Measurements from ENCODE around the gene QRICH2. TPM values are rescaled to one million over a fixed set of nuclear protein-coding genes. Genes with fewer than 3 reads are reported as not detected.

The QRICH2 gene
- total and polyA plus RNA-seq, 9 of the 15 experiments (the other 6 are each of a cell fraction or from before 2014, with no cell fraction given): 0.03 to 1.6 (median 0.81) TPM

- no peak; a peak in 1 of 4 replicates for TF ChIP-seq ZMIZ1 (IDR thresholded peaks at IDR 0.05; ENCODE audit: low read depth in 2 of 2, low read length in 2 of 2)
- TF ChIP-seq, protein P1, sequence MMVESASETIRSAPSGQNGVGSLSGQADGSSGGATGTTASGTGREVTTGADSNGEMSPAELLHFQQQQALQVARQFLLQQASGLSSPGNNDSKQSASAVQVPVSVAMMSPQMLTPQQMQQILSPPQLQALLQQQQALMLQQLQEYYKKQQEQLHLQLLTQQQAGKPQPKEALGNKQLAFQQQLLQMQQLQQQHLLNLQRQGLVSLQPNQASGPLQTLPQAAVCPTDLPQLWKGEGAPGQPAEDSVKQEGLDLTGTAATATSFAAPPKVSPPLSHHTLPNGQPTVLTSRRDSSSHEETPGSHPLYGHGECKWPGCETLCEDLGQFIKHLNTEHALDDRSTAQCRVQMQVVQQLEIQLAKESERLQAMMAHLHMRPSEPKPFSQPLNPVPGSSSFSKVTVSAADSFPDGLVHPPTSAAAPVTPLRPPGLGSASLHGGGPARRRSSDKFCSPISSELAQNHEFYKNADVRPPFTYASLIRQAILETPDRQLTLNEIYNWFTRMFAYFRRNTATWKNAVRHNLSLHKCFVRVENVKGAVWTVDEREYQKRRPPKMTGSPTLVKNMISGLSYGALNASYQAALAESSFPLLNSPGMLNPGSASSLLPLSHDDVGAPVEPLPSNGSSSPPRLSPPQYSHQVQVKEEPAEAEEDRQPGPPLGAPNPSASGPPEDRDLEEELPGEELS (CRISPR knock-in tag; IDR thresholded peaks at IDR 0.05; ENCODE audit: borderline replicate concordance): no peak
- no peak for TF ChIP-seq MTA3 (IDR thresholded peaks at IDR 0.05; ENCODE audit: borderline replicate concordance)
- no peak for TF ChIP-seq CCAR2 (IDR thresholded peaks at IDR 0.05; ENCODE audit: low read depth, low read length)
- no peak for TF ChIP-seq NFE2L1 (tag; IDR thresholded peaks at IDR 0.05; ENCODE audit: borderline replicate concordance, low read depth)
- no peak for TF ChIP-seq SMARCB1 (IDR thresholded peaks at IDR 0.05; ENCODE audit: insufficient read length, low read depth)
- TF ChIP-seq ELF1 (tag; IDR thresholded peaks at IDR 0.05): no peak
- no peak for TF ChIP-seq CREM (IDR thresholded peaks at IDR 0.05; ENCODE audit: low read depth)
- no peak for TF ChIP-seq HIVEP1 (CRISPR knock-in tag; IDR thresholded peaks at IDR 0.05)
- TF ChIP-seq L3MBTL2 (IDR thresholded peaks at IDR 0.05): no peak
- TF ChIP-seq CTBP1 (IDR thresholded peaks at IDR 0.05; ENCODE audit: borderline replicate concordance): peak; percentile 32; the same call in 1 of the 2 replicates
- TF ChIP-seq JUND (IDR thresholded peaks at IDR 0.05; ENCODE audit: borderline replicate concordance, low read depth, low read length): peak; percentile 40; the same call in 1 of the 2 replicates
- peak; percentile 9; the same call in 1 of the 3 replicates for TF ChIP-seq JUND (tag; IDR thresholded peaks at IDR 0.05; ENCODE audit: borderline replicate concordance, low read depth, low read length)
- no peak for TF ChIP-seq NCOR1 (IDR thresholded peaks at IDR 0.05)
- TF ChIP-seq NCOA1 (IDR thresholded peaks at IDR 0.05; ENCODE audit: low read depth): no peak; the same call in 1 of the 2 replicates
- no peak for TF ChIP-seq CLOCK (CRISPR knock-in tag; IDR thresholded peaks at IDR 0.05; ENCODE audit: borderline replicate concordance)
- TF ChIP-seq RBM14 (IDR thresholded peaks at IDR 0.05; ENCODE audit: borderline replicate concordance, insufficient read depth, low read depth, low read length): no peak
- TF ChIP-seq RAD21 (CRISPR knock-in tag; conservative IDR thresholded peaks at IDR 0.05 in 1 of 2, IDR thresholded peaks at IDR 0.05 in 1 of 2): no peak
- TF ChIP-seq HDAC2 (IDR thresholded peaks at IDR 0.05): peak; percentile 77
Observed at GRCh38 chr17:76345377-76345974, 37.4 kb upstream of the QRICH2 start (continued).

All from K562 (cell line).